GM18907 (cell line): ENCODE results near the gene TWNK.

ENCODE experiments used
- ATAC-seq: cut with Tn5 transposase; IDR thresholded peaks from one replicate; pipeline ENCODE4 v1.9.1; 2021; ENCODE audit warnings: mild to moderate bottlenecking, moderate library complexity; ENCODE audit not compliant: unreplicated experiment

Gene TWNK

DNA sequence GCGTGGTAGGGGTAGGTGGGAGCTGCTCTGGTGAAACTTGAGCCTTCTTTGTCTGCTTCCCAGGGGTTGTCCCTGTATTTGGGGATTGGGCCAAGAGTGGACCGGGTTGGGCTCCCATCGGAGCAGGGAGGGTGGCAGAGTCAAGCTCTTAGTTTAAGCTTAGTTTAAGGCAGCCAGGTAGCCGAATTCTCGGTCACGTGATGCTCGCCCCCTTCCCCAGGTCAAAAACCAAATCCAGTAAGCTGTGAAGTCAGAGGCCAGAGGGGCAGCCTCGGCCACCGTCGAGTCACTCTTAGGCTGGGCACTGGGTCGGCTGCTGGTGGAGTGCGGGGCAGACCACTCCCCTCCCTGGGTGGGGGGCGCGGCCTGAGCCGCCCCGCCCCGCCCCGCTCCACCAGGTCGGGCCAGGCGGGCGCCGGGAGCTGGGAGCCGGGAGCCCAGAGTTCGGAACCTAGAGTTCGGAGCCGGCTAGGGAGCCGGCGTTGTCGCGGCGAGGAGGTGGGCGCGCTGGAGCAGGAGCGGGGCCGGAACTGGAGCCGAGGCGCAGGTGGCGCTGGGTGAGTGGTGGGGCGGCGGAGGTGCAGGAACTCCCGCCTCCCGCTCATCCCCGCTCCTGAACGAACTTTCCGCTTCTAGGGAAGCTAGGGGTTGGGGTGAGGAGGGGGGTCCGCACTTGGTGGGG is 9.5 kb downstream of the TWNK start:
- ATAC-seq = peak; percentile 19

DNA sequence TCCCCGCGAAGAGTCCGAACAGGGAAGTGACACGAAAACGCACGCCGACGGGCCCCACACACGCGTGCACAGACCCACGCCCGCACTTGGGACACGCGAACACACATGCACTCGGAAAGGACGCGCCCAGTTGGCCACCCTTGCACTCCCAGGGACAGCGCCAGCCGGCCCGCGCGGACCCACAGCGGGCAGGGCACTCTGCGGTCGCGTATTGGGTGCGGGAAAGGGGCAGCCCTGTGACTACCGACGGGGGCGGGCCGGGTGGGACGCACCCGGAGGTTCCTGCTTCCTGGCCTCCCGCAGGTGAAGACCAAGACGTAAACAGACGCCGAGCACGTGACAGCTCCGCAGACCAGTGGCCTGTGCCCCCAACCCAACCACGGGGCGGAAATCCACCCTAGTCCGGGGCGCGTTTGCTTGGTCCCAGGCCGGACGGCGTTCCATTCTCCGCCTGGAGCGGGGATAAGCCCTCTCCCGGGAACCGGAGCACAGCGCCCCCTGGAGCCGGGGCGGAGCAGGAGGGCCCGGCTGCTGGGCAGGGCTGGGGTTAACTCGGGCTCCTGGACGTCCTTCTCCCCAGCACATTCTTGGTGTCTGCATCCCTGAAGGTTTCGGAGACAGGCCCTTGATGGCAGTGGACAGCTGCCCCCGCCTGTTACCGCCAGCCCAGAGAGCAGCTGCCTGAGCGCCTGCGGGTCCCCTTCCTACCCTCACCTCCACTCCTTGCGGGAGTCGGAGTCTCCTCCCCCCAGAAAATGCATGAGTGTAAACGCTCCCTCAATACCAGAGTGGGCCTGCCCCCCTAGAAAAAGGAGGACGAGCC is 10.2 kb downstream of the TWNK start:
- ATAC-seq = peak; percentile 35

DNA sequence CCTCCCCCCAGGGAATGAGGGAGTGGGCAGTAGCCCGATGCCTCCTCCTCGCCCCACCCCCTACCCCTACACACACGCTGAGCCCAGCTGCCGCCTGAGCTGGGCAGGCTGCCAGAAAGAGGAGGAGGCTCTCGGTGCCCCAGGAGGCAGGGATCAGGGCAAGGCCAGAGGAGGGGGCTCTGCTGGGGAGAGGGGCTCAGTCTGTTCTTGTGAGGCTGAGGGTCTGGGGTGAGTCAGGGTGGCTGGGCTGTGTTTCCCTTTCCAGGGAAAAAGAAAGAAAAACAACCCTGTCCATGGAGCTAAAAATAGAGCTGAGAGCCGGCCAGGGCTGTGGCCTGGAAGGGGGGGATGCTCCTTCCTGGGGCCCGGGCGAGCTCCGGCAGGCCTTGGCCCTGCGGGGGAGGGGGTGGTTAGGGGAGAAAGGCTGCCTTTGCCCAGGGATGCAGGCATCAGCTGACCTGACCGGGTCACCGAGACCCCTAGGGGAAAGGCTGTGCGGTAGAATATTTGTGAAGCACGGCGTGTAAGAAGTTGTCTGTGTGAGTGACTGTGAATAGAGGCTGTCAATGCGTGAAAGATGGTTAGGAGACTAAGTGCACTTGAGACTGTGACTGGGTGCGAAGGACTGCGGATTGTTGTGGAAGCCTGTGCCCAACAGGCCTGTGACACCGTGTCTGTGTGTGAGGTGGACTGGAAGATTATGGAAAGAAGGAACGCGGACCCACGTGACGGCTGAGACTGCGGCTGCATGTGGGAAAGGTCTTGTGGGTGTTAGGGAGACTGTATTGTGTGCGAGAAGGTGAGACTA is 11.0 kb downstream of the TWNK start:
- ATAC-seq = peak; percentile 32

DNA sequence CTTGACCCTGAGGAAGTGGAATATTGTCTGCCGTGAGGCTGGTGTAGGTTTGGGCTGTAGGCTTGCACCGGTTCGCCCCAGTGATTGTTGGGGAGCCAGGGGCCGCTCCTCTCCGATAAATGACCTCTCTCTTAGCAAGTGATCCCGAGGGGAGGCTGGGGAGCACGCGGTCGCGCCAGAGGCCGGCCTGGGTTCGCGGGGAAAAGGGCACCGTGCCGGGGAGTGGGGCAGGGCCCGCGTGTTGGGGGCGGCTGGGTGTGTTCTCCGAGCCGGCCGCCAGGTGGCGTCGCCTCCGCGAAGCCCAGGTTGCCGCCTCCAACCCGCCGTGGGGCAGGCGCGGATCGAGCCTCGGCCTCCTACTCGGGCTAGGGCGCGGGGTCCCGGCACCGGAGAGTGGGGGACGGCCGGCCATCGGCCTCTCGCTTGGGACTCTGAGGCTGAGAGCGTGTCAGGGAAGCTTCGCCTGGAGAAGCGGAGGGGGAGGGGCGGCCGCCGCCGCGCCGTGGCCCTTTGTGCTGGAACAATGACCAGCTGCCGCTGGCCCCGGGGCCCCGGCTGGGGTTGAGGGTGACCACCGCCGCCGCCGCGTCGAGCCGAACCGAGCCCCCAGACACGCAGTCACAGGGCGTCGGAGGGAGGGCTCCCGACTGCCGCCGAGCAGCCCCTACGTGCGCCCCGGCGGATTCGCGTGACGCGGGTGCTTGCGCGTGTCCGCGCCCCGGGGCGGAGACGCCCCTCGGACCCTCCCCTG is 11.8 kb downstream of the TWNK start:
- peak; percentile 53 for ATAC-seq

DNA sequence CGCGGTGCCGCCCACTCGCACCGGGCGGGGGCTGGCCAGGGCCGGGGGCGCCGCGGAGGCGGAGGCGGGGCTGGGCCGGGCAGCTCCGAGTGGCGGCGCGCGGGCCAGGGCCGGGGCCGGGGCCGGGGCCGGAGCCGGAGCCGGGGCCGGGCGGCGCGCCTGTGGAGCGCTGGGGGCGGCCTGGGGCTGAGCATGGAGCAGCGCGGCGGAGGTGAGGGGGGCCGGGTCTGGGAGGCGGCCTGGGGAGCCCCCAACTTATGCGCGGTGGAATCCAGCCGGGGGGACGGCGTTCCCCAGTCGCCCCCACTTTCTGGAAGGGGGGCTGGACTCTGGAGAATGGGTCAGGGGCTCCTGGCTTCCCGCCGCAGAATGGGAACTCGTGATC is 12.4 kb downstream of the TWNK start, which contains the start of gene LZTS2:
Gene LZTS2 (plus strand): TSS at position 67 of the 385 bp plus-strand sequence. CDS start 2,731 bp downstream, outside the sequence.
- no peak for ATAC-seq

DNA sequence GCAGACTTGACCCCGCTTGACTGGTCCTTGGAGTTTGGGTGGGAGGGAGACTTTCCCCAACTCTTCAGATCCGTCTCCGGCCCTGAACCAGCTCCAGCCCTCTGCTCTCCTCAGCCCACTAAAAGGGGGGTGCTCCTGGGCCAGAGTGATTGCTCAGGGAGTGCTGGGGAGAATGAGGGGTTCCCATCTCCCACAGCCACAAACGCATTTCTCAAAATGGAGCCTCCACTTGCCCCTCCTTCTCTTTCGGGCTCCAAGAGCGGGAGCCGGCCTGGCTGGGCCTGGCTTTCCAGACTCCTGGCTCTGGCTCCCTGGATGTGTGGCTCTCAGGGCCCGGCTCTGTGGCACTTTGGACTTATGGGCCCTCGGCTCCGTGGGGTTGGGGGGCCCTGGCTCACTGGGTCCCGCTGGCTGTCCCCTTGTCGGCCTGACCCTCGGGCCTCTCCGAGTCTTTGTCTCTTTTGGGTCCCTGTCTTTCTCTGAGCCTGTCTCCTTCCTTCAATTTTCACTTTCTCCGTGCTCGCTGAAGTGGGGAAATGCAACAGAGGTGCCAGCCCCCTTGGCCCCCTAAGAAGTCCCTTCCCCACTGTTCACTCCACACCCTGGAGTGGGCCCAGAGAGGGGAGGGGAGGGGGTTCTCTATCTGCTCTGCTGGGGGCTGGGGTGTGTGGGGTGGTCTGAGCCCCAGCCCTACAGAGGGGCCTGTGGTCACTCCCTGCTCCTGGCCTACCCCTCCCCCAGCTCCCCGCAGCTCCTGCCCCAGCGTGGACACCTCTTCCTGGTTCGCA is 13.0 kb downstream of the TWNK start:
- ATAC-seq = no peak

DNA sequence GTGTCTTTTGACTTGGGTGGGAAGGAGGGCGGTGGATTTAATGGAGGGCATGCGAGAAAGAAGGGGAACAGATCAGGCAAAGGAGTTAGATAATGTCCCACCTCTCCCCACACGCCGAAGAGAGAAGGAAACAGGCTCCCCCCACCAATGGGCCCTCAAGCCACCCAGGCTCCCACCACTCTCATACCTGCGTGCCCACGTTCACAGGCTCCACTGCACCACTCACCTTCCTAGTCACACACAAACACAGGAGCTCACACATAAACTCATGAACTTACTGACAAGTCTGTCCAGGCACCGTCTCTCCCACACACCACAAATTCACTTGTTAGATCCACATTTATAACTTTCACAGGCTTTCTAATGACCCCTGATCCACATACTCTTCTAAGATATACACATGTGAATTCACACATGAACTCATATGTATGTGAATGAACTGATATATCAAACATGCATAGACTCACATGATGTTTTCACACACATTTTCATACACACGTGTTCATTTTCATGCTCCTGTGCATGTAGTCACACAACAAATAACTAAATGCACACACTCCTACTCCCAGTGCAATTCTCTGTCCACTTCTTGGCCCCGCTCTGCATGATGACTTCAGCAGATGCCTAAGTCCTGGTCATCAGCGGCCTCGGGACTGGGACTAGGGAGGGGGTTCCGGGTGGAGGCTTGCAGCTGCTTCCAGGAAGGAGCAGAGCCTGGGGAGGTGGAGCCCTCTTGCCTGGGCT is 13.7 kb downstream of the TWNK start:
- no peak for ATAC-seq

DNA sequence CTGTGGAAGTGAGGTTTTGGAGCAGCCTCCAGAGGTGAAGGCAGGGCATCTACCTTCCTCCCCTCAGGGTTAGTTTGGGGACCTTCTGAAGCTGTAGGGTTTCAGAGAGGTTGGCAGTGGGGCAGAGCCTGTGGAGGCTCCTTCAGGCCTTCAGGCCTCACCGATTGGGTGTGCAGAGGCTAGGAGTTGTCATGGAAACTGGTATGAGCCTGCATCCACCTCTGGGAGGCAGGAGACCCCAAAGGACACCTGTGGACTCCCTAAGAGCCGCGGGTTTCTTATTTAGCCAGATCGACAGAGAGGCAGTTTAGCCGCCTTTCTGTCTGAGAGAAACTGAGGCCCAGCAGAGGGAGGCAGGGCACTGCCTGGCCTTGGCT is 14.3 kb downstream of the TWNK start:
- no peak for ATAC-seq

DNA sequence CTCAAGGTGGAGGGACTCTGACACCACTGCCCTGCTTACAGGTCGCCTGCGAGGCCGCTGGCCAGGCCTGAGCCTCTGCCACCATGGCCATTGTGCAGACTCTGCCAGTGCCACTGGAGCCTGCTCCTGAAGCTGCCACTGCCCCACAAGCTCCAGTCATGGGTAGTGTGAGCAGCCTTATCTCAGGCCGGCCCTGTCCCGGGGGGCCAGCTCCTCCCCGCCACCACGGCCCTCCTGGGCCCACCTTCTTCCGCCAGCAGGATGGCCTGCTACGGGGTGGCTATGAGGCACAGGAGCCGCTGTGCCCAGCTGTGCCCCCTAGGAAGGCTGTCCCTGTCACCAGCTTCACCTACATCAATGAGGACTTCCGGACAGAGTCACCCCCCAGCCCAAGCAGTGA is 15.1 kb downstream of the TWNK start:
- ATAC-seq = no peak

DNA sequence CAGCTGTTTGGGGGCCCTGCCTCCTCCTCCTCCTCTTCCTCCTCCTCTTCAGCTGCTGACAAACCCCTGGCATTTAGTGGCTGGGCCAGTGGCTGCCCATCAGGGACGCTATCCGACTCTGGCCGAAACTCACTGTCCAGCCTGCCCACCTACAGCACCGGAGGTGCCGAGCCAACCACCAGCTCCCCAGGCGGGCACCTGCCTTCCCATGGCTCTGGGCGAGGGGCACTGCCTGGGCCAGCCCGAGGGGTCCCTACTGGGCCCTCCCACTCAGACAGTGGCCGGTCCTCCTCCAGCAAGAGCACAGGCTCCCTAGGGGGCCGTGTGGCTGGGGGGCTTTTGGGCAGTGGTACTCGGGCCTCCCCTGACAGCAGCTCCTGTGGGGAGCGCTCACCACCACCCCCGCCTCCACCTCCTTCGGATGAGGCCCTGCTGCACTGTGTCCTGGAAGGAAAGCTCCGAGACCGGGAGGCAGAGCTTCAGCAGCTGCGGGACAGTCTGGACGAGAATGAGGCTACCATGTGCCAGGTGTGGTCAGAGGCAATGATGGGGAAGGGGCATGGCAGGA is 16.4 kb downstream of the TWNK start:
- no peak for ATAC-seq

DNA sequence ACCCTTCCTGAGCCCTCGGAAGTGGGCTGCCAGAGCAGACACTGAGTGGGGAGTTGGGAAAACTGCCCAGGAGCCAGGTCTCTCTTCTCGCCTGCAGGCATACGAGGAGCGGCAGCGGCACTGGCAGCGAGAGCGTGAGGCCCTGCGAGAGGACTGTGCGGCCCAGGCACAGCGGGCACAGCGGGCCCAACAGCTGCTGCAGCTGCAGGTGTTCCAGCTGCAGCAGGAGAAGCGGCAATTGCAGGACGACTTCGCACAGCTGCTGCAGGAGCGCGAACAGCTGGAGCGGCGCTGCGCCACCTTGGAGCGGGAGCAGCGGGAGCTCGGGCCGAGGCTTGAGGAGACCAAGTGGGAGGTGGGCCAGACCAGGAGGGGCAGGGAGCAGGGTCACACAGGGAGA is 18.0 kb downstream of the TWNK start:
- no peak for ATAC-seq

DNA sequence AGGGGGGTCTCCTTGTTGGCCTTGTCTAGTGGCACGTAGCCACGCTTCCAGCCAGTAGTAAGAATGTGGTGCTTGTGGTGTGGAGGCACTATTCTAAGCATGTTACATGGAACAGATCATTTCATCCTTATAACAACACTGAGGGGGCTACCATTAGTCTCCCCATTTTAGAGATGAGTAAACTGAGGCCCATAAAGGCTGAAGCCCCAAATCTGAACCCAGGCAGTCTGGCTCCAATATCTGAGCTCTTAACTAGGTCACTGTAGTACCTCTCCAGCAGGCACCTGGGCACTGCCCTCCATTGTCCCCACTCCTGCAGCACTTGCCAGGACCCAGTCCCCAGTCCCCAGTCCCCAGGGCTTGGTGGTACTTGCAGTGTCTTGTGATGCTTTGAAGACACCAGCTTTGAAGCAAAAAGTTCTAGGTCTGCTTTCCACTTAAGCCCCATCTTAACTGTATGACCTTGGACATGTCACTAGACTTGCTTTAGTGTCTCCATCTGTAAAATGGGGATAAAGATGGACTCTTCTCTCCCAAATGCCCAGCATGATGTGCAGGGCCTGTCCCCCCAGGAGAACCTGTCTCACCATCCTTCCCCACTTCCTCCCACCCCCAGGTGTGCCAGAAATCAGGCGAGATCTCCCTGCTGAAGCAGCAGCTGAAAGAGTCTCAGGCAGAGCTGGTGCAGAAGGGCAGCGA is 18.7 kb downstream of the TWNK start:
- no peak for ATAC-seq

DNA sequence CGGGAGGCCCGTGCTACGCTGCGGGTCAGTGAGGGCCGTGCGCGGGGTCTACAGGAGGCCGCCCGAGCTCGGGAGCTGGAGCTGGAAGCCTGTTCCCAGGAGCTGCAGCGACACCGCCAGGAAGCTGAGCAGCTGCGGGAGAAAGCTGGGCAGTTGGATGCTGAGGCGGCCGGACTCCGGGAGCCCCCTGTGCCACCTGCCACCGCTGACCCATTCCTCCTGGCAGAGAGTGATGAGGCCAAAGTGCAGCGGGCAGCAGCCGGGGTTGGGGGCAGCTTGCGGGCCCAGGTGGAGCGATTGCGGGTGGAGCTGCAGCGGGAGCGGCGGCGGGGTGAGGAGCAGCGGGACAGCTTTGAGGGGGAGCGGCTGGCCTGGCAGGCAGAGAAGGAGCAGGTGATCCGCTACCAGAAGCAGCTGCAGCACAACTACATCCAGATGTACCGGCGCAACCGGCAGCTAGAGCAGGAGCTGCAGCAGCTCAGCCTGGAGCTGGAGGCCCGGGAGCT is 19.3 kb downstream of the TWNK start:
- ATAC-seq = no peak

DNA sequence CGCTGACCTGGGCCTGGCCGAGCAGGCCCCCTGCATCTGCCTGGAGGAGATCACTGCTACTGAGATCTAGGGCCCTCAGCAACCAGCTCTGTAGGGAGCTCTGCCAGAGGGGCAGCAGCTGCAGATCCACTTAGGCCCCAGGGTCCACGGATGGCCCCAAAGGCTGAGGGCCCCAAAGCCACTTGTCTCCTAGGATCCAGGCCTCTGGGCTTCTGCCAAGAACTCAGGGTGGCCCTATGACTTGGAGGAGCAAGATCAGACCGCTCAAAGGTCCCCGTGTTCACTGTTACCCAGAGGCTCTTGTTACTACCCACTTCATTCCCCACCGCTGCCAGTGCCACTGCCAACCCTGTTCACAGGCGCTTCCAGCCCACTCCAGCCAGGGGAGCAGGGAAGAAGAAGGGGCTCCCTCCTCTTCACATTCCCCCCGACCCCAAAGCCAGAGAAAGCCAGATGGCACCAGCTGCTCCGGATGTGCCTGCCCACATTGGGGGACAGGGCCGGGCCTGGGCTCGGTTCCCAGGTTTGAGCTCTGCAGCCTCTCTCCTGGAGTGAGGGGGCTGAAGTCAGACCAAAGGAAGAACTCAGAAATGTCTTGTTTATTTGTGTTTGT is 19.9 kb downstream of the TWNK start:
- ATAC-seq = no peak

DNA sequence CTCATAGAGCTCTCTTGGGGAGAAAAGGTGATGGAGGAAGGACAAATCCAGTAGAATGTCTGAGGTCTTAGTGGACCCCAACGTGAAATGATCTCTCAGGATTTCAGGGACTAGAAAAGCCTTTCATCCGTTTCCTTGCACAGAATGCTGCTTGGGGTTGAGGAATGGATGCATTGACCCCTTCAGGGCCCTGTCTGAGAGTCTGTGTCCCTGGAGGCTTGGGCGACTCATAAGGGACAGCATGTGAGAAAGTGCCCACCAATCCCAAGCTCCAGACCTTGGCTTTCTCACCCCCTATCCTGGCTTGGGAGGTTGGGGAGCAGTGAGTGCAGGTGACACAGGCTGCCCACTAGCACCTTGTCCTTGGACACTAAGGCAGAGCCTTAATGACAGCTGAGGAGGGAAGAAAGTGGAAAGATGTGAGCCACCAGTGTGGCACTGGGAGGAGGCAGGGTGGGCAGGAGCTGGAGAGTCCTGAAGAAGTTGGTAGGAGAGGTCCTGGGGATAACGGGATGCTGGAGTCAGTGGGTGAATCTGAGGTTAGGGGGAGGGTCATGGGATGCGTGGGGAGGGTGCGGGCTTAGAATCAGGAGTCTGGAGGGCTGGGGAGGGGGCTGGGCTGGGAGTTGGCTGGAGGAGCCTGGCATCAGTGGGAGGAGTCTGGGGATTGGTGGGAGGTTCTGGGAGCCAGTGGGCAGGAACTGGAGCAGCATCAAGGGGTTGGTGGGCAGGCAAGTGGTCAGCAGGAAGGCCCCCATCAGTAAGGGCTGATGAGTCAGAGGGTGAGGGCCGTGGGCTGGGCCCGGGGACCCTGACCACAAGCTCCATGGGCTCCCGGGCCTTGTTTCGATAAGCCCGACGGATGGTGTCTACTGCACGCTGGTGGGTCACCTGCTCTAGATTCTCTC is 20.8 kb downstream of the TWNK start:
- no peak for ATAC-seq

DNA sequence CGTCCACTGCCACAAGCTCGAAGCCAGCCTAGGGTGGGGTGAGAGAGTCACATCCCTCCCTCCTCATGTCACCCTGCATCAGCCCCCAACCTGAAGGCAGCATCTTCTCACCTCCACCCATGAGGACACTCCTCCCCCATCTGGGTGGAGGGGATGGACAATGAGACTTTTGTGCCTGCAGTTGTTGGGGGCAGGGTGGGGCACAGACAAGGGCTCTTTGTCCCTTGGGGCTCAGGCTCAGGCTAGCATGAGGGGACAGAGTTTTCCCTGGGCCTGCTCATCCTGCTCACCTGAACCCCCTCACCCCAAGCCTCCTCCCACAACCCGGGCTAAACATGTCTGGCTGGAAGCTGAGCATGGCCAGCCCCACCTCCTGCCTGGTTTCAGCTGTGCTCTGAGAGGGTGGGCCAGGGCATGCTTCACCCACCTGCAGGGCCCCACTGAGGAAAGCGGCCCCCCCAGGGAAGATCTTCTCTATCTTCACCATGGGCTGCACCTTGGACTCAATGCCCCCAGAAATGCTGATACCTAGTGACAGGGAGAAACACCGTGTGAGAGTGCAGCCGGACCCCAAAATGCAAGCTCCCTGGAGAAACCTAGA is 21.6 kb downstream of the TWNK start:
- ATAC-seq = no peak
